Urothelium cell line (cell line): ENCODE data around the gene VPS41.
A peak's percentile ranks its signal among the peaks of the same experiment; 100 is the strongest.

Source experiments
- DNase-seq: peaks from one replicate; pipeline ENCODE4 v3.0.0; 2011; ENCODE audit warnings: low spot score, mixed read lengths
- FAIRE-seq: peaks from 2 replicates; lab custom pipeline; 2011; peaks lifted over from hg19 to GRCh38; lab: Jason Lieb, UNC

VPS41 gene

DNA sequence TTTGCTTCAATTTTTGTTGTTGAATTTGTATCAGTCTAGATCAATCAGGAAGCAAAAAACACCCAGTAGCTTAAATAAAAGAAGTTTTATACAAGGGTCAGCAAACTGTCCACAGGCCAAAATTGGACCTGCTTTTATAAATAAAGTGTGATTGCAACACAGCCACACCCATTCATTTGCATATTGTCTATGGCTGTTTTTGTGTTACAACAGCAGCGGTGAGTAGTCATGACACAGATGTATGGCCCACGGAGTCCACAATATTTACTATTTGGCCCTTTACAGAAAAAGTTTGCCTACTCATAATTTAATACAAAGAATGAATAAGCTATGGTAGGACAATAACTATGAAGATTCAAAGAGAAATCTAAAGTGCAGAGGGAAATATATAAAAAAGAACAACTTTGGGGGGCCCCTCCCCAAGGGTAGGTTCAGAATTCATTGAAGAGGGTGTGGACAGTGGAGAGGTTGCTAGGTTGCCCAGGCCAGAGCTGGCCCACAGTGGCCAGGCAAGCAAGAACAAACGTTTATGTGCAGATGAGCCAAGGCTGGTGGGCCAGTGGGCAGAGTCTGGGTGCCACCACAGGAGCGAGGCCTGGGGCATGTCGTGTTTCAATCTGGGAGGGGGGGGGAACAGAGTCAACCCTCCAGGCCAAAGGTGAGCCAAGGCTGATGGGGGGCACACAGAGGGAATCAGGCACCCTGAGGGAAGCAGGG is 230.9 kb downstream of the VPS41 start:
- no peak for FAIRE-seq
- no peak for DNase-seq

DNA sequence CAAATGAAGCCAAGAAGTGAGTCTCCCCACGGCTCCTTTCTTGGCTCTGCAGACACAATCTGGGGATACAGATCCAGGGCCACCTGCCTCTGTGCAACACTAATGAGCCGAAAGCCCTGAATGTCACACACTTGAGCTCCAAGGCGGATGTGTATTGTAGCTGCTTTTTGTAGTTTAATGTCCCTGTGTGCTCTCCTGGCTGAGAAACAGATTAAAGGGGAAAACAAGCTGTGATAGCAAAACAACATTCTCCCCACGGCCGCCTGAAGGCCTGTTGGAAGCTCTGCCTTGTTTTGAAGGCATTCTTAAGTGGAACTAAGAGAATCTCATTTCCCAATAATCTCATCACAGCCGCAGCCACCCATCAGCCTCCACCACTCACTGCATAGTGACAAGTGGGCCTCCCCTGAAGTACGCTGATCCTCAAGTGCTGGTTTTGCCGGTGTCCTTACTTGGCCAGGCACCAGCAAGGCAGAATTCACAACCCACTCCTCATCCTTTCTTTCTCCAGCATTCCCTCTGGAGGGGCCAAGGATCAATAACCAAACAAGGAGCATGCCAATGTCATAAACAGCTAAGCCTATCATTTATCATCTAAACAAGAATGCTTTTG is 233.4 kb downstream of the VPS41 start:
- DNase-seq (no peak), FAIRE-seq (peak; percentile 23)

DNA sequence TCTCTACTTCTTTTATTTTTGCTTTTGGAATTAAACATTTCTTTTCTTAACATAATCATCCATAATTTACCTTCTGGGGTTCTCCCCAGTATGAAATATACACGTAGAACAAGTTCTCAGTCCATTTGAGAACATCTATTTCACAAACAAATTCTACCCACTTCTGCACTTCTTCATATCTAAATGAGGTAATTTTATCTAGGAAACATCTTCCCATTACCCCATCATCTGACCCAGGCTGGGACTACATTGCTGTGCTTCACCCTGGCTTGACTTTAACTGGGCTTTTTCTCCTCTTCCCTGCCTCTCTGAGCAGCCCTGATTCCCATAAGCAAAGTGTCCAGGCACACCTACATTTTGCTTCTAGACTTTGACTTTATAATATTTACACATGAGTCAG is 234.5 kb downstream of the VPS41 start:
- no peak for FAIRE-seq
- DNase-seq = no peak

DNA sequence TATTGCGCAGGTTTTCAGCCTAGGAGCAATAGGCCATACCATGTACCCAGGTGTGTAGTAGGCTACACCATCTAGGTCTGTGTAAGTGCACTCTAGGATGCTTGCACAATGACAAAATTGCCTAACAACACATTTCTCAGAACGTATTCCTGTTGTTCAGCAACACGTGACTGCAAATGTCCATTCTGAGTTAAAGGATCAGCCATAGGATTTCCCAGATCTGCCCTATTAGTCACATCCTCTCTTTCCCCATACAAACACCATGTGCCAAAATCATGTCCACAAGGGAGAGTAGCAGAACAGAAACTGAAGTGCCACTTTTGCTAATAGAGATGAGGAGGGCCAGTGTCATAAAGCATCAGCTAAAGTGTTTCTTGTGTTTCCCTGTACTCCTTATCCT is 235.2 kb downstream of the VPS41 start:
- DNase-seq = no peak

More for the DNA sequence above, 235.2 kb downstream of the VPS41 start:
- FAIRE-seq = peak; percentile 52
